T-cell (primary cell): ENCODE results near the gene RBBP6. TPM values are rescaled to one million over a fixed set of nuclear protein-coding genes. Genes with fewer than 3 reads are reported as not detected.

Source experiments
- ATAC-seq, 4 experiments: fragments of 200-7000 bp in 3 of 4; fragments of 150-1000 bp in 1 of 4; cut with Tn5 transposase; replicated peaks in 1 of 4; 1 replicate in 3 of 4; 2 replicates in 1 of 4; pipeline ENCODE4 v1.10.0; 2021; ENCODE audit warnings: moderate library complexity in 3 of 4, mild to moderate bottlenecking in 2 of 4, moderate number of reproducible peaks in 1 of 4
- CTCF ChIA-PET, 2 donors: fragments of 300-600 bp; sonication (Branson Sonifier 250); formaldehyde crosslinking; loops; one replicate each; lab custom pipeline; 2022; ENCODE audit warnings: antibody characterized with exemption in 2 of 2; lab: Charles Lee
- POLR2A ChIA-PET, 2 donors: fragments of 300-600 bp; sonication (Branson Sonifier 250); formaldehyde crosslinking; loops; one replicate each; lab custom pipeline; 2022; ENCODE audit warnings: antibody characterized with exemption in 2 of 2; lab: Charles Lee
- DNase-seq, 35 experiments: peaks; one replicate each; pipeline versions ENCODE4 v3.0.0 to v3.0.0-alpha.2; 2013 to 2023
- H3K27ac ChIP-seq: one replicate; pipeline ENCODE4 v1.5.1; 2013; ENCODE audit warnings: low read length
- H3K27me3 ChIP-seq, 2 experiments: replicated peaks in 1 of 2; 1 replicate in 1 of 2; 2 replicates in 1 of 2; pipeline versions ENCODE4 v1.6.1 to v1.7.0; 2013; ENCODE audit warnings: low read length in 1 of 2, mixed read lengths in 1 of 2; ENCODE audit not compliant: control insufficient read depth in 2 of 2, insufficient read depth in 2 of 2; ENCODE audit errors: extremely low read depth in 1 of 2
- H3K36me3 ChIP-seq, 2 donors: 1 replicate in 1 of 2; 2 replicates in 1 of 2; pipeline versions ENCODE4 v1.6.1 to v1.7.0; 2013; ENCODE audit warnings: low read length in 1 of 2; ENCODE audit not compliant: control insufficient read depth in 2 of 2, insufficient read depth in 1 of 2; ENCODE audit errors: extremely low read depth in 1 of 2
- H3K4me1 ChIP-seq, 2 experiments: 1 replicate in 1 of 2; 2 replicates in 1 of 2; pipeline versions ENCODE4 v1.6.1 to v1.7.0; 2013; ENCODE audit warnings: low read length in 2 of 2, mixed read lengths in 1 of 2; ENCODE audit not compliant: insufficient read depth in 2 of 2, control insufficient read depth in 1 of 2; ENCODE audit errors: extremely low read depth in 1 of 2
- H3K4me3 ChIP-seq, 2 donors: 1 replicate in 1 of 2; 2 replicates in 1 of 2; pipeline versions ENCODE4 v1.5.1 to v1.7.0; 2013; ENCODE audit warnings: mild to moderate bottlenecking in 2 of 2, low read length in 1 of 2, moderate library complexity in 1 of 2; ENCODE audit not compliant: control insufficient read depth in 1 of 2; ENCODE audit errors: extremely low read depth in 1 of 2
- H3K9me3 ChIP-seq: 2 replicates; pipeline ENCODE4 v1.7.0; 2013
- H3K27ac Mint-ChIP-seq, 2 donors: one replicate each; pipeline ENCODE4 v1.8.0; 2020 to 2021; ENCODE audit warnings: mild to moderate bottlenecking in 2 of 2, mixed read lengths in 2 of 2
- H3K27me3 Mint-ChIP-seq, 2 donors: one replicate each; pipeline ENCODE4 v1.8.0; 2021 to 2022; ENCODE audit warnings: mixed read lengths in 2 of 2
- H3K36me3 Mint-ChIP-seq: one replicate; pipeline ENCODE4 v1.8.0; 2021; ENCODE audit warnings: mixed read lengths
- H3K4me1 Mint-ChIP-seq, 3 donors: one replicate each; pipeline ENCODE4 v1.8.0; 2020 to 2022; ENCODE audit warnings: mixed read lengths in 3 of 3, mild to moderate bottlenecking in 1 of 3
- H3K4me3 Mint-ChIP-seq, 3 donors: one replicate each; pipeline ENCODE4 v1.8.0; 2020 to 2022; ENCODE audit warnings: mild to moderate bottlenecking in 3 of 3, mixed read lengths in 3 of 3, moderate library complexity in 3 of 3
- H3K9me3 Mint-ChIP-seq, 3 donors: one replicate each; pipeline ENCODE4 v1.8.0; 2020 to 2022; ENCODE audit warnings: mixed read lengths in 3 of 3
- WGBS: methylation state at CpG from one replicate; pipeline ENCODE4 v1.1.5; 2013; ENCODE audit warnings: missing lambda C conversion rate; ENCODE audit not compliant: insufficient coverage; 5-methylcytosine and 5-hydroxymethylcytosine counted together
- total RNA-seq, 35 experiments: library from RNA in 6 of 35; stranded (reverse) in 6 of 35; fragments of 120-200 nt in 1 of 35; gene quantifications; one replicate each; pipeline versions ENCODE4 v1.2.1 to v1.2.4 and lab custom pipeline; 2013 to 2026

Gene RBBP6
- total RNA-seq, 5 donors from 2014 or later (not counting 1 experiment from before 2014, with no cell fraction given) = 80.5 to 130 (median 91.9) TPM

DNA sequence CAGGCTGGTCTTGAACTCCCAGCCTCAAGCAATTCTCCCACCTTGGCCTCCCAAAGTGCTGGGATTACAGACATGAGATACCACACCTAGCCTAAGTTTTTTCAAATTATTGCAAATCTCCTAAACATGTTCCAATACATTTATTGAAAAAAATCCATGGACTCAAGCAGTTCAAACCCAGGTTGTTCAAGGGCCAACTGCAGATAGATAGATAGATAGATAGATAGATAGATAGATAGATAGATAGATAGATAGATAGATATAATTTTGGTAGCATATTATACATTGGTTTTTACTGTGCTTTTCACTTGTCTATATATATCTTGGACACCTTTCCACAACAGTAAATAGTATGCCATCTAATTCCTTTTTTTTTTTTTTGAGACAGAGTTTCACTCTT is 20.9 kb upstream of the RBBP6 start:
- CTCF ChIA-PET = interaction anchor here in 1 of 2 donors (0.7 kb wide), 1 partner anchor 193 kb away, joined by 5 read pairs; no protein-coding TSS in a partner anchor
- H3K9me3 ChIP-seq = no peaks in the 10 kb centered on the region

DNA sequence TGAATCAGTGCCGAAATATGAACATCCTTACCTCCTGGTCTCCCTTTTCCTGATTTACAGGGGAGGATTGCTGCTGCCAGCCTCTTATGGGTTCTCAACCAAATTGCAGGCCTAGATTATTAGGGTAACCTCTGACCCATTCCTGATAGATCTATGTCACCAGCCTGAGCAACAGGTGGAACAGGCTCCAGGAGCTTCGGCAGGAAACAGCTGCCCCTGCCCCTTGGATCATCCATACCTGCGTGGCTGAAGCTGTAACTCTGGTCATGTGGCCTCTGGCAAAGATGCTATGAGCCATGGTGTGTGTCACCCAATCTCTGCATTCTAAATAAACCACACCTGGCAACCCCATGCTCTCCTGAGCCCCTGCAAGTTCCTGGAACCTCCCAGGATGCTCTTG is 18.4 kb upstream of the RBBP6 start:
- H3K36me3 Mint-ChIP-seq = no peaks in the 10 kb centered on the region
- H3K4me1 ChIP-seq = peaks cover 0 to 8% of the 10 kb centered on the region in 2 experiments
- no peak overlapping the region for H3K4me3 Mint-ChIP-seq
- no peak overlapping the region for H3K4me3 ChIP-seq
- H3K4me1 Mint-ChIP-seq = peaks cover 5 to 8% (median 5%) of the 10 kb centered on the region in 3 donors
- POLR2A ChIA-PET = no interaction called here
- 80% methylated on average over 1 of the region's 3 CpGs for WGBS
- H3K27ac Mint-ChIP-seq = no peak overlapping the region
- CTCF ChIA-PET = interaction anchor here (0.7 to 1.0 kb wide), 2 partner anchors 17 to 18 kb away, joined by 3 read pairs; no protein-coding TSS in a partner anchor
- H3K9me3 Mint-ChIP-seq = no peaks in the 10 kb centered on the region
- no peaks in the 10 kb centered on the region for H3K36me3 ChIP-seq
- DNase-seq (no peak), ATAC-seq (no peak)
- peaks cover 0 to 5% of the 10 kb centered on the region in 2 experiments for H3K27me3 ChIP-seq
- H3K27ac ChIP-seq = no peak overlapping the region
- peaks cover 3 to 4% of the 10 kb centered on the region in 2 donors for H3K27me3 Mint-ChIP-seq
- no peaks in the 10 kb centered on the region for H3K9me3 ChIP-seq

More for the DNA sequence above, 20.9 kb upstream of the RBBP6 start:
- Mint-ChIP-seq H3K27ac (no peak overlapping the region), H3K27me3 (peaks cover 3 to 8% of the 10 kb centered on the region in 2 donors), H3K36me3 (no peaks in the 10 kb centered on the region), H3K4me3 (no peak overlapping the region), H3K4me1 (peaks cover 5 to 8% (median 5%) of the 10 kb centered on the region in 3 donors), H3K9me3 (no peaks in the 10 kb centered on the region)
- Histone ChIP-seq H3K4me1 (peaks cover 0 to 8% of the 10 kb centered on the region in 2 experiments), H3K36me3 (no peaks in the 10 kb centered on the region), H3K4me3 (no peak overlapping the region), H3K27me3 (peaks cover 0 to 9% of the 10 kb centered on the region in 2 experiments), H3K27ac (no peak overlapping the region)
- no peak for ATAC-seq
- no peak for DNase-seq
- POLR2A ChIA-PET = no interaction called here

DNA sequence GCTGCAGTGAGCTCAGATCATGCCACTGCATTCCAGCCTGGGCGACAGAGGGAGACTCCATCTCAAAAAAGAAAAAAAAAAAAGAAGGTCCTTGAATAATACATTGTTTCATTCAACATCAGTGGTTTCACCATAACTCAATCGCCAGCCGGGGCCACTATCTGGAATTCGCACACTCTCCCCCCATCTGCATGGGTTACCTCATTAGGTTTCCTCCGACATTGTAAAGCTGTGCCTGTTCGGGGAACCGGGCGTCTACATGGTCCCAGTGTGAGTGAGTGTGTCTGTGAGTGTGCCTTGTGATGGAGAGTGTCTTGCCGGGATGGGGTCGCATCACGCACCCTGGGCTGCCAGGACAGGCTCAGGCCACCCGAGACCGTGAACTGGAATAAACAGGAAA is 16.6 kb upstream of the RBBP6 start:
- POLR2A ChIA-PET = interaction anchor here in 1 of 2 donors (0.5 kb wide), 1 partner anchor 18 kb away, joined by 3 read pairs; no protein-coding TSS in a partner anchor
- no CpG with 5 or more reads among the region's 13 CpGs for WGBS
- ATAC-seq = no peak

DNA sequence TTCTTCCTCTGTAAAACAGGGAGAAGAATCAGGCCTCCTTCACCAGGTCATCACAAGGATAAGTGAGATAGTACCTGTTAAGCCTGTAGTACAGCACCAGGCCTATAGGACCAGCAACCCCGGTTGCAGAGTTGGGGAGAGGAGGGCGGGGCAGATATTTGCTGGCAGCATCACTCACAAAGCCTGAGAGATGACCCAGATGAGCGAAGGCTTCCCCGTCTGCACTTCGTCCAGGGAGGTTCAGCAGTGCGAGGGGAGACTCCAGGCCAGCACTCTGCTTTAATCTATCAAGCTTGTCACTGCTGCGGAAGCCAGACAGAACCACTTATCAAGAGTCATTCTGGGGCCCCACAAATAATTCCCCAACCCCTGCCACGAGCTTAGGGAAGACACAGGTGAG is 15.8 kb upstream of the RBBP6 start:
- no peaks in the 10 kb centered on the region for H3K4me1 Mint-ChIP-seq
- H3K27ac Mint-ChIP-seq = no peak overlapping the region
- ChIA-PET POLR2A (no interaction called here), CTCF (interaction anchor here in 1 of 2 donors (0.5 to 1.0 kb wide), 2 partner anchors 19 to 31 kb away, joined by 3 to 4 read pairs; no protein-coding TSS in a partner anchor)
- no peaks in the 10 kb centered on the region for H3K36me3 Mint-ChIP-seq
- no peaks in the 10 kb centered on the region for H3K9me3 Mint-ChIP-seq
- peaks cover 0 to 4% of the 10 kb centered on the region in 2 experiments for H3K27me3 ChIP-seq
- ATAC-seq (no peak), DNase-seq (no peak)
- WGBS = 90% methylated on average over 2 of the region's 8 CpGs
- H3K4me3 Mint-ChIP-seq = no peak overlapping the region
- H3K27me3 Mint-ChIP-seq = peaks cover 0 to 2% of the 10 kb centered on the region in 2 donors
- no peaks in the 10 kb centered on the region for H3K4me1 ChIP-seq
- H3K36me3 ChIP-seq = no peaks in the 10 kb centered on the region
- H3K27ac ChIP-seq = no peak overlapping the region
- no peak overlapping the region for H3K4me3 ChIP-seq
- no peaks in the 10 kb centered on the region for H3K9me3 ChIP-seq

More for the DNA sequence above, 16.6 kb upstream of the RBBP6 start:
- no peak overlapping the region for H3K4me3 ChIP-seq
- DNase-seq = no peak
- H3K9me3 ChIP-seq = no peaks in the 10 kb centered on the region
- Mint-ChIP-seq H3K4me1 (no peaks in the 10 kb centered on the region), H3K4me3 (no peak overlapping the region), H3K9me3 (no peaks in the 10 kb centered on the region), H3K27me3 (peaks cover 0 to 2% of the 10 kb centered on the region in 2 donors), H3K27ac (no peak overlapping the region), H3K36me3 (no peaks in the 10 kb centered on the region)
- no peaks in the 10 kb centered on the region for H3K27me3 ChIP-seq
- no peaks in the 10 kb centered on the region for H3K36me3 ChIP-seq
- CTCF ChIA-PET = no interaction called here
- no peaks in the 10 kb centered on the region for H3K4me1 ChIP-seq
- no peak overlapping the region for H3K27ac ChIP-seq

DNA sequence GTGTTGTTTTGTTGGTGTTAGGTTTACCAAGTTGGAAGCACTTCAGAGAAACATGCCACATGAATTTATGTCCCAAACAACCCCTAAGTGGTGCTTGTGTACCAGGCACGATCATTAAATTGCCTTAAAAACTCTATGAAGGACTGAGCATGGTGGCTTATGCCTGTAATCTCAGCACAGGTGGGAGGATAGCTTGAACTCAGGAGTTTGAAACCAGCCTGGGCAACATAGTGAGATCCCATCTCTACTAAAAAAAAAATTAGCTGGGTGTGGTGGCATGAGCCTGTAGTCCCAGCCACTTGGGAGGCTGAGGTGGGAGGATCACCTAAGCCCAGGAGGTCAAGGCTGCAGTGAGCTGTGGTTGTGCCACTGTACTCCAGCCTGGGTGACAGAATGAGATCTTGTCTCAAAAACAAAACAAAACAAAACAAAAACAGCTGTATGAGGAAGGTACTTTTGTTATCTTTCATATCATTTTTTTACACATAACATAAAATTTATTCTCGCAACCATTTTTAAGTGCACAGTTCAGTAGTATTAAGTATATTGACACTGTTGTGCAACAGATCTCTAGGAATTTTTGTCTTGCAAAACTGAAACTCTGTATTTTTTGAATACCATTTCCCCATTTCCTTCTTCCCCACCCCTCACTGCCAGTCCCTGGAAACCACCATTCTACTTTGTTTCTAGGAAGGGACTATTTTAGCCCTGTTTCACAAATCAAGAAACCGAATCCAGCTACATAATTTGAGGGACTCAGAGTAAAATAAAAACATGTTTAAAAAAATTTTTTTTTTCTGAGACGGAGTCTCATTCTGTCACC is 14.3 kb upstream of the RBBP6 start:
- peaks cover 0 to 2% of the 10 kb centered on the region in 2 donors for H3K27me3 Mint-ChIP-seq
- no CpG with 5 or more reads among the region's 4 CpGs for WGBS
- no peaks in the 10 kb centered on the region for H3K36me3 ChIP-seq
- no peak overlapping the region for H3K27ac Mint-ChIP-seq
- ATAC-seq (no peak), DNase-seq (no peak)
- peaks cover 0 to 10% of the 10 kb centered on the region in 2 experiments for H3K27me3 ChIP-seq
- H3K9me3 ChIP-seq = no peaks in the 10 kb centered on the region
- POLR2A ChIA-PET = no interaction called here
- no peak overlapping the region for H3K27ac ChIP-seq
- no peaks in the 10 kb centered on the region for H3K4me1 Mint-ChIP-seq
- H3K4me3 Mint-ChIP-seq = no peak overlapping the region
- H3K36me3 Mint-ChIP-seq = no peaks in the 10 kb centered on the region
- H3K4me3 ChIP-seq = no peak overlapping the region
- no peaks in the 10 kb centered on the region for H3K9me3 Mint-ChIP-seq
- no peaks in the 10 kb centered on the region for H3K4me1 ChIP-seq
- CTCF ChIA-PET = no interaction called here

DNA sequence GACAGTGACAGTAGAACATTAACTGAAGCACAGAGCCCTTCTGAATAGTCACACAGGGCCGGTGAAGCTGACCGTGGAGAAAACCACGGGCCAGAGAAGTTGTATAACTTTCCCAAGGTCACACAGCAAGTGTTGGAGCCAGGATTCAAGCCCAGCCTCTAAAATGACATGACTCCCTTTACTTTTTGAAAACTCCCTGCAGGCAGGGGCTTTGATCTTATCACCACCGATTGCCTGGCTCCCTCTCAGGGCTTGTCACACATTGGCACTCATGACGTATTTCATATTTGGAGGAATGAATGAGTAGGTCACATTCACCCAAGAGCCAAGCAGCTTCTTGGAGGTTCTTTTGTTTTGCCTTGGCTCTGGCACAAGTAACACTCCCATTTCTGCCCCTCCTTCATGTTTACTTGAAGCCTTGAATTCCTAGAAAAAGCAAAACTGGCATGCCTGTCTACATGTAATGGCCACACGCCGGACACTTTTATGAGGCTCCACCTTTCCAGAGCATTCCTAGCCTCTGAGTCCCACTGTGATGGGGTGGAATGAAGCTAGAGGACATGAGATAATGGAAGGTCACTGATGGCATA is 13.3 kb upstream of the RBBP6 start:
- 100% methylated on average over 1 of the region's 7 CpGs for WGBS
- no peak for DNase-seq
- no peak overlapping the region for H3K27ac ChIP-seq
- H3K4me3 ChIP-seq = no peak overlapping the region
- Mint-ChIP-seq H3K27me3 (peaks cover 0 to 2% of the 10 kb centered on the region in 2 donors), H3K9me3 (no peaks in the 10 kb centered on the region), H3K4me3 (no peak overlapping the region), H3K36me3 (no peaks in the 10 kb centered on the region), H3K27ac (no peak overlapping the region), H3K4me1 (no peaks in the 10 kb centered on the region)
- ATAC-seq = no peak
- peaks cover 0 to 10% of the 10 kb centered on the region in 2 experiments for H3K27me3 ChIP-seq
- CTCF ChIA-PET = no interaction called here
- H3K36me3 ChIP-seq = no peaks in the 10 kb centered on the region
- no peaks in the 10 kb centered on the region for H3K4me1 ChIP-seq
- no peaks in the 10 kb centered on the region for H3K9me3 ChIP-seq
- POLR2A ChIA-PET = no interaction called here
